Endodermal cell (in vitro differentiated cells): ENCODE results near the gene CNOT11. TPM values are rescaled to one million over a fixed set of nuclear protein-coding genes. Genes with fewer than 3 reads are reported as not detected.

Experiments
- DNase-seq: peaks from one replicate; pipeline ENCODE4 v3.0.0-alpha.2; 2017
- H3K27ac ChIP-seq: 2 replicates; pipeline ENCODE4 v1.5.1; 2013; ENCODE audit warnings: mild to moderate bottlenecking, low read depth, low read length, moderate library complexity
- H3K27me3 ChIP-seq: 2 replicates; pipeline ENCODE4 v1.6.1; 2013; ENCODE audit warnings: mild to moderate bottlenecking, low read length, moderate library complexity; ENCODE audit not compliant: insufficient read depth, control insufficient read depth, poor library complexity, severe bottlenecking
- H3K36me3 ChIP-seq: 2 replicates; pipeline ENCODE4 v1.7.0; 2013; ENCODE audit warnings: mild to moderate bottlenecking, low read length, moderate library complexity; ENCODE audit not compliant: control insufficient read depth, insufficient read depth
- H3K4me1 ChIP-seq: one replicate; pipeline ENCODE4 v1.7.0; 2013; ENCODE audit warnings: low read length; ENCODE audit not compliant: control insufficient read depth, insufficient read depth
- H3K4me3 ChIP-seq: 2 replicates; pipeline ENCODE4 v1.5.1; 2013; ENCODE audit warnings: mild to moderate bottlenecking, low read length, moderate library complexity
- H3K9ac ChIP-seq: 2 replicates; pipeline ENCODE4 v1.6.1; 2013; ENCODE audit warnings: mild to moderate bottlenecking, low read length, moderate library complexity; ENCODE audit not compliant: poor library complexity, severe bottlenecking; ENCODE audit errors: extremely low read depth
- H3K9me3 ChIP-seq: 2 replicates; pipeline ENCODE4 v1.6.1; 2013; ENCODE audit warnings: mild to moderate bottlenecking, low read length, moderate library complexity; ENCODE audit not compliant: control insufficient read depth
- H3K27ac Mint-ChIP-seq: 2 replicates; pipeline ENCODE4 v1.8.0; 2020; ENCODE audit warnings: mixed read lengths
- H3K27me3 Mint-ChIP-seq: 2 replicates; pipeline ENCODE4 v1.8.0; 2021; ENCODE audit warnings: mild to moderate bottlenecking, mixed read lengths; ENCODE audit not compliant: insufficient read depth
- H3K36me3 Mint-ChIP-seq: 2 replicates; pipeline ENCODE4 v1.8.0; 2020; ENCODE audit warnings: low read depth, mixed read lengths
- H3K4me1 Mint-ChIP-seq: 2 replicates; pipeline ENCODE4 v1.8.0; 2020; ENCODE audit warnings: mixed read lengths
- H3K4me3 Mint-ChIP-seq: 2 replicates; pipeline ENCODE4 v1.8.0; 2020; ENCODE audit warnings: mild to moderate bottlenecking, moderate library complexity, mixed read lengths
- H3K9me3 Mint-ChIP-seq: 2 replicates; pipeline ENCODE4 v1.8.0; 2020; ENCODE audit warnings: mild to moderate bottlenecking, mixed read lengths
- CTCF ChIP-seq: fragments of 200-600 bp; sonication (generic); conservative IDR thresholded peaks from 2 replicates; pipeline ENCODE4 v1.5.0; 2021; ENCODE audit warnings: antibody characterized with exemption, mild to moderate bottlenecking
- WGBS, 2 experiments: methylation state at CpG; one replicate each; pipeline versions ENCODE4 v1.1.5 to v1.1.7; 2013; ENCODE audit warnings: missing lambda C conversion rate in 2 of 2, mixed read lengths in 1 of 2; ENCODE audit not compliant: insufficient coverage in 1 of 2, insufficient read length in 1 of 2; 5-methylcytosine and 5-hydroxymethylcytosine counted together
- total RNA-seq, 2 donors: library from RNA; stranded (reverse); fragmentation: NEBNext Ultra II Directional in 1 of 2; extraction: Animal tissue kit (Norgen Biotek cat#: 25700) in 1 of 2; gene quantifications; 2 replicates in 1 of 2; 3 replicates in 1 of 2; pipeline ENCODE4 v1.2.1, GENCODE V29; 2021

The CNOT11 gene
- total RNA-seq, 2 donors from 2014 or later = 46.1 to 49.3 TPM

- Histone ChIP-seq H3K9me3 (no peaks in the 10 kb centered on the region), H3K27me3 (no peaks in the 10 kb centered on the region), H3K4me1 (no peaks in the 10 kb centered on the region), H3K4me3 (no peak overlapping the region), H3K36me3 (peaks cover 66% of the 10 kb centered on the region), H3K27ac (no peak overlapping the region), H3K9ac (no peak overlapping the region)
- no peak for DNase-seq
- no peak for TF ChIP-seq CTCF
- Mint-ChIP-seq H3K36me3 (peaks cover 43% of the 10 kb centered on the region), H3K4me3 (no peak overlapping the region), H3K4me1 (no peaks in the 10 kb centered on the region), H3K27me3 (no peaks in the 10 kb centered on the region), H3K9me3 (no peaks in the 10 kb centered on the region), H3K27ac (no peak overlapping the region)
- whole genome bisulfite sequencing, 2 experiments = 95 to 97% methylated on average over 4 to 6 of the region's 6 CpGs
These were observed 34.0 kb downstream of the CNOT11 start for GRCh38 chr2:101286684-101287083.

GRCh38 chr2:101287303-101287702 lies 34.6 kb downstream of the CNOT11 start:
- Mint-ChIP-seq H3K4me3 (no peak overlapping the region), H3K36me3 (peaks cover 39% of the 10 kb centered on the region), H3K9me3 (no peaks in the 10 kb centered on the region), H3K27me3 (no peaks in the 10 kb centered on the region), H3K4me1 (no peaks in the 10 kb centered on the region), H3K27ac (no peak overlapping the region)
- 91 to 100% methylated on average over 1 of the region's 2 CpGs for WGBS, 2 experiments
- no peaks in the 10 kb centered on the region for H3K4me1 ChIP-seq
- H3K4me3 ChIP-seq = no peak overlapping the region
- H3K9ac ChIP-seq = no peak overlapping the region
- no peak for TF ChIP-seq CTCF
- H3K9me3 ChIP-seq = no peaks in the 10 kb centered on the region
- no peaks in the 10 kb centered on the region for H3K27me3 ChIP-seq
- H3K27ac ChIP-seq = no peak overlapping the region
- no peak for DNase-seq
- peaks cover 65% of the 10 kb centered on the region for H3K36me3 ChIP-seq

GRCh38 chr2:101290711-101291110 lies 38.0 kb downstream of the CNOT11 start:
- no peak overlapping the region for H3K4me3 ChIP-seq
- peaks cover 58% of the 10 kb centered on the region for H3K36me3 ChIP-seq
- H3K4me1 Mint-ChIP-seq = no peaks in the 10 kb centered on the region
- no peaks in the 10 kb centered on the region for H3K4me1 ChIP-seq
- no peak overlapping the region for H3K4me3 Mint-ChIP-seq
- no peak overlapping the region for H3K9ac ChIP-seq
- no peak for DNase-seq
- H3K9me3 Mint-ChIP-seq = no peaks in the 10 kb centered on the region
- H3K36me3 Mint-ChIP-seq = peaks cover 41% of the 10 kb centered on the region
- H3K27me3 ChIP-seq = no peaks in the 10 kb centered on the region
- no peak overlapping the region for H3K27ac Mint-ChIP-seq
- no peaks in the 10 kb centered on the region for H3K27me3 Mint-ChIP-seq
- TF ChIP-seq CTCF = no peak
- no peak overlapping the region for H3K27ac ChIP-seq
- H3K9me3 ChIP-seq = no peaks in the 10 kb centered on the region
